Endothelial cell of umbilical vein (primary cell): ENCODE results near the gene KIFAP3.

Experiments
- EZH2 ChIP-seq: IDR thresholded peaks from 2 replicates; pipeline ENCODE4 v1.6.1; 2012; ENCODE audit warnings: borderline replicate concordance, low read depth, mild to moderate bottlenecking, moderate library complexity, low read length, inconsistent platforms; ENCODE audit not compliant: severe bottlenecking
- FOS ChIP-seq: IDR thresholded peaks from 2 replicates; pipeline ENCODE4 v1.6.1; 2011; ENCODE audit warnings: mild to moderate bottlenecking, low read length, moderate library complexity, borderline replicate concordance; ENCODE audit not compliant: insufficient read depth
- MYC ChIP-seq: IDR thresholded peaks from one replicate; pipeline ENCODE4 v1.6.1; 2011; ENCODE audit warnings: mild to moderate bottlenecking, low read depth, low read length
- POLR2A ChIP-seq: IDR thresholded peaks from 2 replicates; pipeline ENCODE4 v1.6.1; 2012; ENCODE audit warnings: low read depth, mild to moderate bottlenecking, control low read depth, low read length
- POLR2AphosphoS5 ChIP-seq: IDR thresholded peaks from 2 replicates; pipeline ENCODE4 v1.6.1; 2012; ENCODE audit warnings: low read depth, mild to moderate bottlenecking, control low read depth, low read length, moderate library complexity; ENCODE audit not compliant: insufficient read depth
- TF ChIP-seq, protein P1 (sequence below), 2 donors: IDR thresholded peaks; 1 replicate in 1 of 2; 2 replicates in 1 of 2; pipeline ENCODE4 v1.5.1; 2011; ENCODE audit warnings: low read length in 2 of 2, mild to moderate bottlenecking in 2 of 2, moderate library complexity in 2 of 2, control low read depth in 1 of 2, inconsistent platforms in 1 of 2, low read depth in 1 of 2; ENCODE audit not compliant: insufficient read depth in 1 of 2; ENCODE audit errors: extremely low read depth in 1 of 2
- TF ChIP-seq, protein P2 (sequence below): IDR thresholded peaks from 2 replicates; pipeline ENCODE4 v1.6.1; 2011; ENCODE audit not compliant: insufficient read depth, insufficient read length

DNA sequence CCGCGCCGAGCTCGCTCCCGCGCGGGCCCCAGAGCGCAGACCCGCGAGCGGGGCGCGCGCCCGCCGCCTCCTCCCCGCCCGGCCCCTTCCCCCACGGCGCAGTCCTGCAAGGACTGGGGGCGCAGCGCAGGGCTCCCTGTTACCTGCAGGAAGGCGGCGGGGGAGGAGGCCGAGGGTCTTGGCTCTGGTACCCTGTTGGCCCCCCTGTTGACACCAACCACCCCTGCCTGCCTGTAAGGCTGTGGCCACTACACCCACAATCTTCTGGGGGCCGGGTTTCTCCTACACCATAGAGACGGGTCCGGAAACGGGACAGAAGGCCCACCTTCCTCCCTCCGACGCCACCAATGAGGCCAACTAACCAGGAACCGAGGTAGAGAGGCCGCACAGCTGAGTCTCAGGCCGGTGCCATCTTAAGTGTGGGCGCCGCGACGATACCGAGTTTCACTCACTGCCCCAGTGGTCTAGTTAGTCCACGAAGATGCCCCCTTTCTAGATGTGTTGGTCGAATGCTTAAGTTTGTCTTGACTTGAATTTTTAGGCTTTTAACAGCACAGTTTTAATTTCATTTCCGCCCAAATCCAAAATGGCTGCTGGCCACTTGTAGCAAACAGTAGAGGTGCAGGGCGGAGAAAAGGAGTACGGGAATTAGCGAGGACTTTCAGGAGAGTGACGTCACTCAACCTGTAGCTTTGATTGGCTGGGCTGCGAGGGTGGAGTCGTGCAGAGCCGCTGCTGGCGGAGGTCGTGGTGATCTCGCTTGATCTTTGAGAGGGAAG, 180.7 kb downstream of the KIFAP3 start, which contains the start of gene SCYL3:
- TF ChIP-seq, protein P1, sequence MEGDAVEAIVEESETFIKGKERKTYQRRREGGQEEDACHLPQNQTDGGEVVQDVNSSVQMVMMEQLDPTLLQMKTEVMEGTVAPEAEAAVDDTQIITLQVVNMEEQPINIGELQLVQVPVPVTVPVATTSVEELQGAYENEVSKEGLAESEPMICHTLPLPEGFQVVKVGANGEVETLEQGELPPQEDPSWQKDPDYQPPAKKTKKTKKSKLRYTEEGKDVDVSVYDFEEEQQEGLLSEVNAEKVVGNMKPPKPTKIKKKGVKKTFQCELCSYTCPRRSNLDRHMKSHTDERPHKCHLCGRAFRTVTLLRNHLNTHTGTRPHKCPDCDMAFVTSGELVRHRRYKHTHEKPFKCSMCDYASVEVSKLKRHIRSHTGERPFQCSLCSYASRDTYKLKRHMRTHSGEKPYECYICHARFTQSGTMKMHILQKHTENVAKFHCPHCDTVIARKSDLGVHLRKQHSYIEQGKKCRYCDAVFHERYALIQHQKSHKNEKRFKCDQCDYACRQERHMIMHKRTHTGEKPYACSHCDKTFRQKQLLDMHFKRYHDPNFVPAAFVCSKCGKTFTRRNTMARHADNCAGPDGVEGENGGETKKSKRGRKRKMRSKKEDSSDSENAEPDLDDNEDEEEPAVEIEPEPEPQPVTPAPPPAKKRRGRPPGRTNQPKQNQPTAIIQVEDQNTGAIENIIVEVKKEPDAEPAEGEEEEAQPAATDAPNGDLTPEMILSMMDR (IDR thresholded peaks at IDR 0.05; ENCODE audit: extremely low read depth in 1 of 2, insufficient read depth in 1 of 2, low read depth in 1 of 2, low read length in 2 of 2): no peak
- TF ChIP-seq EZH2: no peak
- TF ChIP-seq POLR2A: peak; percentile 68
- TF ChIP-seq POLR2AphosphoS5: peak; percentile 59
- peak; percentile 6 for TF ChIP-seq FOS
- TF ChIP-seq, protein P2, sequence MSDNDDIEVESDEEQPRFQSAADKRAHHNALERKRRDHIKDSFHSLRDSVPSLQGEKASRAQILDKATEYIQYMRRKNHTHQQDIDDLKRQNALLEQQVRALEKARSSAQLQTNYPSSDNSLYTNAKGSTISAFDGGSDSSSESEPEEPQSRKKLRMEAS: no peak
- peak; percentile 59 for TF ChIP-seq MYC
